Endothelial cell (in vitro differentiated cells): ENCODE measurements around the gene JAK1. TPM values are rescaled to one million over a fixed set of nuclear protein-coding genes. Genes with fewer than 3 reads are reported as not detected.

Experiments used
- DNase-seq: peaks from one replicate; pipeline ENCODE4 v3.0.0; 2021; ENCODE audit warnings: low spot score
- H3K27ac Mint-ChIP-seq: one replicate; pipeline ENCODE4 v1.8.0; 2021; ENCODE audit warnings: mixed read lengths, inconsistent platforms; ENCODE audit not compliant: unreplicated experiment
- H3K27me3 Mint-ChIP-seq: one replicate; pipeline ENCODE4 v1.8.0; 2021; ENCODE audit warnings: mild to moderate bottlenecking, moderate library complexity, mixed read lengths, inconsistent platforms; ENCODE audit not compliant: unreplicated experiment
- H3K36me3 Mint-ChIP-seq: one replicate; pipeline ENCODE4 v1.8.0; 2021; ENCODE audit warnings: mild to moderate bottlenecking, low read depth, mixed read lengths, inconsistent platforms; ENCODE audit not compliant: unreplicated experiment
- H3K4me1 Mint-ChIP-seq: one replicate; pipeline ENCODE4 v1.8.0; 2021; ENCODE audit warnings: mild to moderate bottlenecking, mixed read lengths, inconsistent platforms; ENCODE audit not compliant: unreplicated experiment
- H3K4me3 Mint-ChIP-seq: one replicate; pipeline ENCODE4 v1.8.0; 2021; ENCODE audit warnings: mild to moderate bottlenecking, mixed read lengths, inconsistent platforms; ENCODE audit not compliant: unreplicated experiment
- H3K9me3 Mint-ChIP-seq: one replicate; pipeline ENCODE4 v1.8.0; 2021; ENCODE audit warnings: mixed read lengths, inconsistent platforms; ENCODE audit not compliant: unreplicated experiment
- CTCF ChIP-seq: fragments of 200-600 bp; sonication (generic); IDR thresholded peaks from one replicate; pipeline ENCODE4 v1.5.0; 2021; ENCODE audit warnings: antibody characterized with exemption; ENCODE audit not compliant: unreplicated experiment
- total RNA-seq: library from RNA; stranded (reverse); fragmentation: NEBNext Ultra II Directional; extraction: Animal tissue kit (Norgen Biotek cat#: 25700); gene quantifications from one replicate; pipeline ENCODE4 v1.2.1, GENCODE V29; 2021; ENCODE audit not compliant: unreplicated experiment

Gene JAK1
- total RNA-seq, 1 donor from 2014 or later: 202 TPM

- no peaks in the 10 kb centered on the region for H3K9me3 Mint-ChIP-seq
- no peak for TF ChIP-seq CTCF
- no peak overlapping the region for H3K4me3 Mint-ChIP-seq
- H3K27ac Mint-ChIP-seq: peak overlapping the region; percentile 52
- no peak for DNase-seq
- peaks cover 61% of the 10 kb centered on the region for H3K36me3 Mint-ChIP-seq
- H3K4me1 Mint-ChIP-seq: peaks cover 38% of the 10 kb centered on the region
- H3K27me3 Mint-ChIP-seq: peaks cover 21% of the 10 kb centered on the region
Observed at GRCh38 chr1:64850846-64851245, 115.5 kb downstream of the JAK1 start.

- DNase-seq: no peak
- H3K4me3 Mint-ChIP-seq: no peak overlapping the region
- peak overlapping the region; percentile 48 for H3K27ac Mint-ChIP-seq
- H3K9me3 Mint-ChIP-seq: no peaks in the 10 kb centered on the region
- TF ChIP-seq CTCF: no peak
- peaks cover 21% of the 10 kb centered on the region for H3K27me3 Mint-ChIP-seq
- peaks cover 55% of the 10 kb centered on the region for H3K36me3 Mint-ChIP-seq
- peaks cover 38% of the 10 kb centered on the region for H3K4me1 Mint-ChIP-seq
Observed at GRCh38 chr1:64849942-64850341, 116.4 kb downstream of the JAK1 start.

- peak overlapping the region; percentile 19 for H3K4me3 Mint-ChIP-seq
- peak overlapping the region; percentile 64 for H3K27ac Mint-ChIP-seq
- peaks cover 35% of the 10 kb centered on the region for H3K4me1 Mint-ChIP-seq
- no peak for TF ChIP-seq CTCF
- no peaks in the 10 kb centered on the region for H3K9me3 Mint-ChIP-seq
- peaks cover 17% of the 10 kb centered on the region for H3K27me3 Mint-ChIP-seq
- peaks cover 56% of the 10 kb centered on the region for H3K36me3 Mint-ChIP-seq
- no peak for DNase-seq
Observed at GRCh38 chr1:64848803-64849202, 117.5 kb downstream of the JAK1 start.

GRCh38 chr1:64848136-64848535, 118.2 kb downstream of the JAK1 start:
- Mint-ChIP-seq H3K27ac (no peak overlapping the region), H3K36me3 (peaks cover 57% of the 10 kb centered on the region), H3K4me1 (peaks cover 35% of the 10 kb centered on the region), H3K27me3 (peaks cover 17% of the 10 kb centered on the region), H3K9me3 (no peaks in the 10 kb centered on the region), H3K4me3 (no peak overlapping the region)
- no peak for TF ChIP-seq CTCF
- no peak for DNase-seq

GRCh38 chr1:64847666-64848065, 118.7 kb downstream of the JAK1 start:
- no peak for DNase-seq
- Mint-ChIP-seq H3K36me3 (peaks cover 57% of the 10 kb centered on the region), H3K27ac (no peak overlapping the region), H3K4me3 (no peak overlapping the region), H3K27me3 (peaks cover 17% of the 10 kb centered on the region), H3K4me1 (peaks cover 31% of the 10 kb centered on the region), H3K9me3 (no peaks in the 10 kb centered on the region)
- no peak for TF ChIP-seq CTCF
